ENCODE results near the gene CAGE1.
A peak's percentile ranks its signal among the peaks of the same experiment; 100 is the strongest.
"Not testable (repeated sequence)": the region's sequence is repeated elsewhere in the genome, so short reads cannot be mapped to it uniquely, and the experiment has no call there.

The CAGE1 gene

GRCh38 chr6:7334685-7335084, 54.9 kb downstream of the CAGE1 start:
- DNase-seq = no peak

GRCh38 chr6:7332090-7332745, 57.3 kb downstream of the CAGE1 start:
- no peak for DNase-seq

GRCh38 chr6:7331452-7331851, 58.1 kb downstream of the CAGE1 start:
- DNase-seq = no peak

GRCh38 chr6:7328243-7328642, 61.3 kb downstream of the CAGE1 start:
- DNase-seq = no peak

- DNase-seq = no peak
These were observed 63.8 kb downstream of the CAGE1 start for GRCh38 chr6:7325750-7326149.

GRCh38 chr6:7324520-7324919, 65.0 kb downstream of the CAGE1 start:
- no peak for DNase-seq

- DNase-seq = no peak
These were observed 66.5 kb downstream of the CAGE1 start for GRCh38 chr6:7323074-7323473.

GRCh38 chr6:7321866-7322265, 67.7 kb downstream of the CAGE1 start:
- DNase-seq = not testable (repeated sequence)

- DNase-seq = not testable (repeated sequence)
These were observed 70.1 kb downstream of the CAGE1 start for GRCh38 chr6:7319406-7319805.

- DNase-seq = no peak
These were observed 72.0 kb downstream of the CAGE1 start for GRCh38 chr6:7317538-7317937.

- DNase-seq = no peak
These were observed 72.6 kb downstream of the CAGE1 start for GRCh38 chr6:7316658-7317533.

GRCh38 chr6:7315948-7316365, 73.6 kb downstream of the CAGE1 start:
- no peak for DNase-seq

GRCh38 chr6:7315087-7315947, 74.2 kb downstream of the CAGE1 start:
- DNase-seq = not testable (repeated sequence)

GRCh38 chr6:7314414-7314813, 75.1 kb downstream of the CAGE1 start:
- DNase-seq = no peak

- no peak for DNase-seq
These were observed 75.9 kb downstream of the CAGE1 start for GRCh38 chr6:7313505-7314165.

- DNase-seq = peak; percentile 95
These were observed 76.7 kb downstream of the CAGE1 start, which contains the start of gene SSR1 for GRCh38 chr6:7312616-7313504. Gene SSR1 (minus strand): TSS chr6:7313199. CDS start chr6:7313120, 79 bp downstream.

- DNase-seq = no peak
These were observed 77.5 kb downstream of the CAGE1 start for GRCh38 chr6:7311917-7312615.

- DNase-seq = no peak
These were observed 78.4 kb downstream of the CAGE1 start for GRCh38 chr6:7311176-7311575.

GRCh38 chr6:7309050-7309449, 80.5 kb downstream of the CAGE1 start:
- no peak for DNase-seq

GRCh38 chr6:7307533-7307932, 82.0 kb downstream of the CAGE1 start:
- DNase-seq = no peak

GRCh38 chr6:7304821-7305220, 84.7 kb downstream of the CAGE1 start:
- DNase-seq = no peak
